Smooth muscle cell (in vitro differentiated cells): ENCODE data around the gene ARHGEF16. TPM values are rescaled to one million over a fixed set of nuclear protein-coding genes. Genes with fewer than 3 reads are reported as not detected.

Source experiments
- DNase-seq: peaks from one replicate; lab custom pipeline; 2025; ENCODE audit not compliant: unreplicated experiment; lab: John Stamatoyannopoulos, UW
- H2AFZ ChIP-seq: fragments of 200-600 bp; sonication (generic); 2 replicates; pipeline ENCODE4 v1.6.0; 2016; ENCODE audit warnings: antibody characterized with exemption, low read depth, mild to moderate bottlenecking
- H3F3A ChIP-seq: fragments of 200-600 bp; sonication (generic); 2 replicates; pipeline ENCODE4 v1.6.0; 2017; ENCODE audit warnings: antibody characterized with exemption, low read depth
- H3K27ac ChIP-seq: fragments of 200-600 bp; sonication (generic); 2 replicates; pipeline ENCODE4 v1.5.1; 2016; ENCODE audit warnings: low read depth, mild to moderate bottlenecking
- H3K27me3 ChIP-seq: fragments of 200-600 bp; sonication (generic); 2 replicates; pipeline ENCODE4 v1.6.1; 2016; ENCODE audit warnings: low read depth, mild to moderate bottlenecking
- H3K36me3 ChIP-seq: fragments of 200-600 bp; sonication (generic); 2 replicates; pipeline ENCODE4 v1.5.1; 2016; ENCODE audit warnings: low read depth
- H3K4me1 ChIP-seq: fragments of 200-600 bp; sonication (generic); 2 replicates; pipeline ENCODE4 v1.5.1; 2016; ENCODE audit warnings: low read depth
- H3K4me2 ChIP-seq: fragments of 200-600 bp; sonication (generic); 2 replicates; pipeline ENCODE4 v1.6.0; 2016; ENCODE audit warnings: mild to moderate bottlenecking
- H3K4me3 ChIP-seq: fragments of 200-600 bp; sonication (generic); 2 replicates; pipeline ENCODE4 v1.5.1; 2016; ENCODE audit warnings: mild to moderate bottlenecking
- H3K79me2 ChIP-seq: fragments of 200-600 bp; sonication (generic); 2 replicates; pipeline ENCODE4 v1.6.0; 2016; ENCODE audit warnings: low read depth, mild to moderate bottlenecking
- H3K9ac ChIP-seq: fragments of 200-600 bp; sonication (generic); 2 replicates; pipeline ENCODE4 v1.6.0; 2016; ENCODE audit warnings: low read depth
- H3K9me3 ChIP-seq: fragments of 200-600 bp; sonication (generic); replicated peaks from 2 replicates; pipeline ENCODE4 v1.5.1; 2016; ENCODE audit warnings: low read depth
- H4K20me1 ChIP-seq: fragments of 200-600 bp; sonication (generic); 2 replicates; pipeline ENCODE4 v1.6.0; 2016; ENCODE audit warnings: low read depth
- CTCF ChIP-seq: fragments of 200-600 bp; sonication (generic); IDR thresholded peaks from 2 replicates; pipeline ENCODE4 v1.5.1; 2017; ENCODE audit warnings: borderline replicate concordance, mild to moderate bottlenecking, antibody characterized with exemption; ENCODE audit not compliant: insufficient read depth, poor library complexity, severe bottlenecking
- WGBS: methylation state at CpG from one replicate; pipeline ENCODE4 v1.1.7; 2016; ENCODE audit warnings: low lambda C conversion rate; 5-methylcytosine and 5-hydroxymethylcytosine counted together
- polyA plus RNA-seq: library from polyadenylated mRNA; unstranded; fragments of >200 nt; fragmentation: Nextera tagmentation; extraction: Ambion mirVana; gene quantifications from 2 replicates; pipeline ENCODE4 v1.2.1, GENCODE V29; 2016
- total RNA-seq: library from RNA; depleted of rRNA; stranded (reverse); fragments of >200 nt; gene quantifications from 2 replicates; pipeline ENCODE4 v1.2.3, GENCODE V29; 2014

ARHGEF16 gene
- total and polyA plus RNA-seq, 2 experiments from 2014 or later: 4.6 to 6.9 TPM

- Histone ChIP-seq H3K27ac (no peak overlapping the region), H3K79me2 (no peaks in the 10 kb centered on the region), H3K9me3 (no peaks in the 10 kb centered on the region), H3K27me3 (no peaks in the 10 kb centered on the region), H4K20me1 (no peaks in the 10 kb centered on the region), H3K9ac (no peak overlapping the region), H3K36me3 (no peaks in the 10 kb centered on the region), H3F3A (no peaks in the 10 kb centered on the region), H3K4me2 (no peak overlapping the region), H3K4me1 (no peaks in the 10 kb centered on the region), H2AFZ (no peak overlapping the region), H3K4me3 (no peak overlapping the region)
- no peak for TF ChIP-seq CTCF
- WGBS: 85% methylated on average over 15 of the region's 20 CpGs
- DNase-seq: no peak
Observed at GRCh38 chr1:3481836-3482375, 27.4 kb downstream of the ARHGEF16 start.

GRCh38 chr1:3482378-3482849 is 27.9 kb downstream of the ARHGEF16 start:
- H4K20me1 ChIP-seq: no peaks in the 10 kb centered on the region
- TF ChIP-seq CTCF: peak; percentile 7
- H3K79me2 ChIP-seq: no peaks in the 10 kb centered on the region
- H3F3A ChIP-seq: no peaks in the 10 kb centered on the region
- no peaks in the 10 kb centered on the region for H3K9me3 ChIP-seq
- H3K27me3 ChIP-seq: no peaks in the 10 kb centered on the region
- no peak overlapping the region for H3K9ac ChIP-seq
- no peak overlapping the region for H3K4me3 ChIP-seq
- 70% methylated on average over 16 of the region's 18 CpGs for WGBS
- no peak for DNase-seq
- no peak overlapping the region for H3K4me2 ChIP-seq
- no peaks in the 10 kb centered on the region for H3K36me3 ChIP-seq
- H3K27ac ChIP-seq: no peak overlapping the region
- H2AFZ ChIP-seq: no peak overlapping the region
- no peaks in the 10 kb centered on the region for H3K4me1 ChIP-seq

GRCh38 chr1:3483380-3483779 is 28.9 kb downstream of the ARHGEF16 start:
- H3K27ac ChIP-seq: no peak overlapping the region
- no peak overlapping the region for H3K4me2 ChIP-seq
- no peaks in the 10 kb centered on the region for H3K36me3 ChIP-seq
- 92% methylated on average over 13 of the region's 14 CpGs for WGBS
- no peak for DNase-seq
- no peak overlapping the region for H3K4me3 ChIP-seq
- no peaks in the 10 kb centered on the region for H3K27me3 ChIP-seq
- H3K79me2 ChIP-seq: no peaks in the 10 kb centered on the region
- no peak overlapping the region for H2AFZ ChIP-seq
- no peak overlapping the region for H3K9ac ChIP-seq
- TF ChIP-seq CTCF: no peak
- no peaks in the 10 kb centered on the region for H3K4me1 ChIP-seq
- no peaks in the 10 kb centered on the region for H4K20me1 ChIP-seq
- no peaks in the 10 kb centered on the region for H3K9me3 ChIP-seq
- no peaks in the 10 kb centered on the region for H3F3A ChIP-seq

- H3K36me3 ChIP-seq: no peaks in the 10 kb centered on the region
- H3K9me3 ChIP-seq: no peaks in the 10 kb centered on the region
- peak; percentile 88 for TF ChIP-seq CTCF
- H4K20me1 ChIP-seq: no peaks in the 10 kb centered on the region
- no peak overlapping the region for H3K4me3 ChIP-seq
- H2AFZ ChIP-seq: no peak overlapping the region
- 60% methylated on average over 30 of the region's 31 CpGs for WGBS
- DNase-seq: peak; percentile 16
- H3K27ac ChIP-seq: no peak overlapping the region
- H3K4me2 ChIP-seq: no peak overlapping the region
- H3F3A ChIP-seq: no peaks in the 10 kb centered on the region
- no peaks in the 10 kb centered on the region for H3K4me1 ChIP-seq
- no peaks in the 10 kb centered on the region for H3K79me2 ChIP-seq
- H3K9ac ChIP-seq: no peak overlapping the region
- no peaks in the 10 kb centered on the region for H3K27me3 ChIP-seq
Observed at GRCh38 chr1:3483801-3484444, 29.5 kb downstream of the ARHGEF16 start.
